T-helper 22 cell (primary cell): ENCODE data around the gene EIF2B2.
"Not testable (repeated sequence)": the region's sequence is repeated elsewhere in the genome, so short reads cannot be mapped to it uniquely, and the experiment has no call there.

Source experiments
- DNase-seq: peaks from one replicate; pipeline ENCODE4 v3.0.0-alpha.2; 2020; ENCODE audit warnings: low read depth

EIF2B2 gene

DNA sequence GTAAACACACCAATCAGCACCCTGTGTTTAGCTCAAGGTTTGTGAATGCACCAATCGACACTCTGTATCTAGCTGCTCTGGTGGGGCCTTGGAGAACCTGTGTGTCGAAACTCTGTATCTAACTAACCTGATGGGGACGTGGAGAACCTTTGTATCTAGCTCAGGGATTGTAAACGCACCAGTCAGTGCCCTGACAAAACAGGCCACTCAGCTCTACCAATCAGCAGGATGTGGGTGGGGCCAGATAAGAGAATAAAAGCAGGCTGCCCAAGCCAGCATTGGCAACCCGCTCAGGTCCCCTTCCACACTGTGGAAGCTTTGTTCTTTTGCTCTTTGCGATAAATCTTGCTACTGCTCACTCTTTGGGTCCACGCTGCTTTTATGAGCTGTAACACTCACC is 6.9 kb upstream of the EIF2B2 start:
- DNase-seq = not testable (repeated sequence)

DNA sequence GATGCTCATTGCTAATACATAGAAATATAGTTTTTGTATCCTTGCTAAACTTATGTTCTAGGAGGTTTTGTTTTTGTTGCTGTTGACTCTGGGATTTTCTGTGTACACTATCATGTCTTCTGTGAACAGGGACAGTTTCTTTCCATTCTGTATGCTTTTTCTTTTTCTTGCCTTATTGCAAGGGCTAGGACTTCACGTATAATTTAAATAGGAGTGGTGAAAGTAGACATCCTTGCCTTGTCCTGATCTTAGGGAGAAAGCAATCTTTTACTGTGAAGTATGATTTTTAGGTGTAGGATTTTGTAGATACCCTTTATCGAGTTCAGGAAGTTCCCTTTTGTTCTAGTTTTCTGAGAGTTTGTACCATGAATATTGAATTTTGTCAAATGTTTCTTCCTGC is 1.5 kb upstream of the EIF2B2 start:
- no peak for DNase-seq

DNA sequence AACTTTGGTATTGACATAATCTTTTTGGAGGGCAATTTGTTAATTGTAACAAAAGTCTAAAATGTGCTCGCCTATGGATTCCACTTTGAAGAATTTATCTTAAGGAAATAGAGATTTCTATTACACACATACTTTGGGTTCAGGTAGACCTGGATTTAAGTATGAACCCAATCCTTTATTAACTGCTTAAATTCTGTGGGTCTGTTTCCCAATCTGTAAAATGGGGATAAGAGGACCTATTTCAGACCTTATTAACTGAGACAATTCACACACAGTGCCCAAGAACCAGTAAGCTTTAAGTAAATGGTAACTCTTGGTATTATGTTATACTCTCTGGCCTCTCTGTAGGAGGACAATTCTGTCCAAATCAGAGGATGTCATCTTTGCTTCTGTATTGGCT is 822 bp upstream of the EIF2B2 start:
- no peak for DNase-seq

DNA sequence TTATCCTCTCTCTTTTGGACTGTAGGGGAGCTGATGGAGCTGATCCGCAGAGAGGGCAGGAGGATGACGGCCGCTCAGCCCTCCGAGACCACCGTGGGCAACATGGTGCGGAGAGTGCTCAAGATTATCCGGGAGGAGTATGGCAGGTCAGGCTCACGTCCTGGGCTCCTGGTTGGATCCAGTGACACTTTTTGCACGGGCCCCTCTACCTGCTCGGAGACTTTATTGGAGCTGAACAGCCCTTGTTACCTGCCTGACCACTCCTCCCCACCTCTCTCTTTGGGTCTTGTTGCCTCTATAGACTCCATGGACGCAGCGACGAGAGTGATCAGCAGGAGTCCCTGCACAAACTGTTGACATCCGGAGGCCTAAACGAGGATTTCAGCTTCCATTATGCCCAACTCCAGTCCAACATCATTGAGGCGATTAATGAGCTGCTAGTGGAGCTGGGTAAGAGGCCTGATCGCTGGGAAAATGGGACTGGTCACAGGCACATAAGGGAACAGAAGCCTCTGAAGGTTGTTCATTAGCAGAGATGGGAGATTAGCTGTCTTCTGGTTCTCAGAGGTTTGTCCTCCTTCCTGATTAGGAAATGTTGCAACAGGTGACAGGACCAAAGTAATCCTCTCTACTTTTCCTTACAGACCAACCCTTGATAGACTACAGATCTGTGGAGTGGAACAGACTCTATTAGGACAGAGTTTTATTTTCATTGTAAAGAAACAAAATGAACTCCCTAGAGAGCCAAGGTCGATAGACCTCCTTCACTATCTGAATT is 718 bp downstream of the EIF2B2 start:
- no peak for DNase-seq

DNA sequence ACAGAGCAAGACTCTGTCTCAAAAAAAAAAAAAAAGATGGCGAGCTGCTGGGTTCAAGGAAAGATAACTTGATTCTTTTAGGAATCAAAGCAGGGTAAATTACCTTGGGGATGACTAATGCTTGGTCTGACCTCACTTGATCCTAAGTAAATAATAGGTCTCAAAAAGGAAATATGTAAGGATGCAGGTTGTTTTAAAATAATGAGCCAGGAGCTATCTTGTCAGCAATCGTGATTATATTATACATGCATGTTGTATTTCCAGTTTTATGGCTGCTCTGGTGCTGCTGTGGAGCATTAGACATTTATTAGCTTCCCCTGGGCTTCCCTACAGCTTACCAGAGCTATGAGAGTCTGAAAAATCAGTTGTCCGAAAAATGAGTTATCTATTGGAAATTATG is 2.6 kb downstream of the EIF2B2 start:
- no peak for DNase-seq

DNA sequence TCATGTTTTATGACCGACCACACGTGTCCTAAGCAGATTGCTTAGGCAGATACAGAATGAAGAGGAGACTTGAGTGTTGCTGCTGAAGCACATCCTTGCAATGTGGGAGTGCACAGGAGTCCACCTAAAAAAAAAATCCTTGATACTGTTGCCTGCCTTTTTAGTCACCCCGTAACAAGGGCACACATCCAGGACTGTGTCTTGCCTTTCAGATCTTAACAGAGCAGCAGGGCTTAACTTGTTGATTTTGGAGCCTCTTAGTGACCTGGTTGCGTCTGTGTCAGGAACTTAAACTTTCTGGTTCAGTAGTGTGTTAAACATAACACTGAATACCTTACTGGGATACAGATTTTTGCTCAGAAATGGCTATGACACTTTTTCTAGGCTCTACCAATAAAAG is 6.5 kb downstream of the EIF2B2 start:
- DNase-seq = no peak

DNA sequence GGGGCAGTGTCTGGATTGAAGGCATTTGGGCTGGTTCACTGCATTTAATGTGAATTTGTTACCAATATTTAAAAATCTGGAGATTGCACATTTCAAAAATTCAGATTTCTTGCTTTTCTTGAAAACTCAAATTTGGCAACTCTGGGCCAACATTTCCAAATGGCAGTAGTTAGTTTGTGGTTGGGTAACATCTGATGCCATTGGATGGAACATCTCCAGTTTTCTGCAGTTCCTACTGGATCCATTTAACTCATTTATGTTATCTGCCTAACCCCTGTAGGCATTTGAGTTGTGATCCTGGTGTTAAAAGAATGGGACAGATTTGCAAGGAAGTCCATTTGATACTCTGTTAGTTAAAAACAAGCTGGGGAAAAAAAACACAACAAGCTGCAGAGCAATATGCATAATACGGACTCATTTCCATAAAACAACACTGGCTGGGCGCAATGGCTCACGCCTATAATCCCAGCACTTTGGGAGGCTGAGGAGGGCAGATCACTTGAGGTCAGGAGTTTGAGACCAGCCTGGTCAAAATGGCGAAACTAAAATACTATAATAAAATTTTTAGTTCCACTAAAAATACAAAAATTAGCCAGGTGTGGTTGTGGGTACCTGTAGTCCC is 7.9 kb downstream of the EIF2B2 start:
- no peak for DNase-seq

DNA sequence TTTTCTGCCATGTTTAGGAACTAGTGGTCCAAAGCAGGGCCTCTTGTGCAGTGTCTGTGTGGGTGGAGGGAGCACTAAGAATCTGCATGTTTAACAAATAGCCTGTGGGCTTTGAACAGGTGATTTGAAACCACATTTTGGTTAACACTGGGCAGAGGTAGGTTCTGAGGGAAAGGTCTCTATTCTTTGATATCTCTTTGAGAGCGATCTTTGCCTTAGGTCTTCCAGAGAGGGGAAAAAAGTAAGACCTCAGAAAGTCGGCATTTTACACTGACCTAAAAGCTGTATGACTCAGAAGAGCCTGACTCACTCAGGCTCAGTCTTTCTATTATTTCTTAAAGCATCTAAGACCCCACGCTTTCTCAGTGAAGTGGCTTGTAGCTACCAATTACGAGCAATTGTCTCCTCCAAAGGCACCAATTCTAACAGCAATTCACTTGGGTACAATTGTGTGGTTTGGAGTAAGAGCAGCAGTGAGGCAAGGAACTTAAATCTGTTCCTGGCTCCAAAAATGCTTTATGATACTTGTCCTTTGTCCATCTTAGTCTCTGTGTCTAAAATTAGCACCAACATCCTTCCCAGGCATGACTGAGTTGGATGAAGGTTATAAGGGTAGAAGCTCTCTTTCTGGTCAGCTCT is 8.8 kb downstream of the EIF2B2 start:
- DNase-seq = no peak

DNA sequence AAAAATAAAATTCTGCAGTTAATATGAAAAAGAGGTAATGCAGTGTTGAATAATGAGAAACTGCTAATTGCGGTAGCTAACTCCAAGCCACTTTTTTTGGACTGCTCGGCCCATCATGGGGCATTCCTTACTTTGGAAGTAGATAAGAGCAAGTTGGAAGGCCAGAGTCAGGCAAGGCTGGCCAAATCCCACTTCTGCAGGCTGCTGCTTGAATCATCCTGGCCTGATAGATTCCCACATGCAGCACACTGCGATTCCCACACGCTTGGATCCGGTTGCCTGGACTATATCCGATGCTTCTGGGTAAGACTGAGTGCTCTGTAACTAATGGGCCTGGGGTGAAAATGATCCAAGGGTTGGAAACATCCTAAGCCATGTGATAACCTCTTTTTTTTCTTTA is 10.6 kb downstream of the EIF2B2 start:
- DNase-seq = no peak

DNA sequence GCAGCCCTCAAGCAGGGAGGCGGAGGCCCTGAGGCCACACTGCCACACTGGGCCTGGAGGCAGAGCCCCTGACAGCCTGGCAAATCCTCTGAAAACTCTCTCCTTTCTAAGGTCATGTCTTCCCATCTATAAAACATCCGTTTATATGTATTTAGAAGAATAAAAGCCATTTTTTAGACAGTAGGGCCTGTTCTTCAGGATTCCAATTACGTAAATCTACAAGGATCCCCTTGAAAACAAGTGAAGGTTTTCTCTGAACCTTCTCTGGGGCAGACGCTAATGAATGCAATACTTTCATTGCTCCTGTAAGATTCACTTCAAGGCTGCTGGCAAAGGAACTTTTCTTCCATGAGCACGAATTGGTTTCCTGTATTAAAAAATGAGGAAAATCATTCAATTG is 12.8 kb downstream of the EIF2B2 start:
- DNase-seq = no peak

DNA sequence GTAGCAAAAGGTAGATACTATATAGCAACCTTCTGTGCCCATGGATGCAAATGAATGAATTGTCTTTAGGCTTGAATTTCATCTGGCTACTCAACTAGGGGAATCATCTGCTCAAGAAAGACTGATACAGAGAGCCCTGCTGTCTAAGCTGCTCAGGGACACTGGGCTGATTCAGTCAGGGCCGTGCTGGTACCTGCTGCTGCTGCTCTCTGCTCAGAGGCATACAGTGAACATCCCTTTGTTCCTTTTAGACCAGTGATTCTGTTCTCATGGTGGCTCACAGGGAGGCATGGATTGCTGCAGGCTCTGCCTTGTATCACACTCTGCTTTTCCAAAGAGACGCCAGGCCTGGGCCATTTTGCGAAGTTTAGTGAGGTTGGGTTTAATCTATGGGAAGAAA is 14.1 kb downstream of the EIF2B2 start:
- DNase-seq = no peak

DNA sequence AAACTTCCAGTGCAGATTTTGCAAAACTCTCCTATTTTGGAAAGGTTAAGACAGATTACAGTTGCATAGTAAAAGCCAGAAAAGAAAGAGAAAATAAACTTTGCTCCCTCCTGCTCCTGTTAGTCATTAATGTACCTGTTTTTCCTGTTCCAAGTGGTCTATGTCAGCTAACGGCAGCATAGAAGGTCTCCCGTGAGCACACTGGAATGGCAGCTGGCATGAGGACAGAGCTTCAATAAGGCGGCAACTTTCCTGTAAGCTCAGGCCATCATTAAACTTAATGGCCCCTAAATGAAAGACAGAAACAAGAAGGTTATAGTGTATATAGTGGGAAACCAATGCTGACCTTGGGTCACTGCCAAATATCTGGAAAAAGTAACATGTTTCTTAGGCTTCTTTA is 16.0 kb downstream of the EIF2B2 start:
- no peak for DNase-seq

DNA sequence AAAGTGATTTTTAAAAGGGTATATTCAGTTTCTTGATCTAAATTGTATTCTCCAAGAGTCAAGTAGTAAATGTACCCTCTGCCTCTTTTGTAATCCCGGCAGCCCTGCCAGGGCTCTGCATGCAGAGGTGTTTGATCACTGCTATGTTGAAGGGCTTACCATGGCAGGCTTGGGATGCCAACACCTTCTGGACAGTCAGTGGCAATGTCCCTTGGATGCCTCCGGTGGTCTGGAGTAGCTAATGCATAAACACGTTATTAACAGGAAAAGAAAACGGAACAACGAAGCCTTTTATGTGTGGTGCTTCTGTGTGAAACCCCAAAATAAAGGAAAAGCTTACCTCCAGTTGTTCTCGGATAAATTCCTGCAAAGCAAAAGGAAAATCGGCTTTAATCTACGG is 19.9 kb downstream of the EIF2B2 start:
- no peak for DNase-seq

DNA sequence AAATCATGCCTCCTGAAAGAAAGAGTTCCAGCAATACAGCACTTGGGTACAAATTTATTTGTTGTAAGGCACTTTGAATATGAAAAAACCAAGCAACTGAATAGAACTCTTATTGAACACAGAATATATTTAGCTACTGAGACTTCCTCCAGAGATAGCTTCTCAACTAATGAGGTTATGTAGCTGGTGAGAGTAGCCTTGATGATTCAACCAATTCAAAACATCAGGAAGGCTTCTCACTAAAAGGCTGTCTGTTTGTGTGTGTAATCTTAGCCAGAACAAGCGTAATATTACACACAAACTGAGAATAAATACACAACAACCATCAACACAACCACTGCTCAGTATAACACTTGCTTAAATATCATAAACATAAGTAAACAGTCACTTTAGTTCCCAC is 20.4 kb downstream of the EIF2B2 start:
- DNase-seq = no peak

DNA sequence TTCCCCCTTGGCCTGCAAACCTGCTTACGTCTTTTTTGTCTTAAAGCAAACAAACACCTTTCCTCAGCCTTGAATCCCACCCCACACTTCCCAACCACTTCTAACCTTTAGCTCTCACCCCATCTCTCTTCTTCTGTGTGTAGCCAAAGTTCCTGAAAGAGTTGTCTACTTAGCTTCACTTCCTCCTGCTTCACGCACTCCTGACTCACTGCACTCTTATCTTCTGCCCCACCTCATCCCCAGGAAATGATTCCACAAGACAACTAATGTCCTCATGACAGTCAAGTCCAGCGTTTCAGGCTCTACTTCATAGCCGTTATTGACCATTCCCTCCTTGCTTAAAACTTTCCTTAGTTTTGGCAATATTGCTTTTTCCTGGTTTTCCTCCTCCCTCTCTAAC is 22.4 kb downstream of the EIF2B2 start:
- DNase-seq = no peak

DNA sequence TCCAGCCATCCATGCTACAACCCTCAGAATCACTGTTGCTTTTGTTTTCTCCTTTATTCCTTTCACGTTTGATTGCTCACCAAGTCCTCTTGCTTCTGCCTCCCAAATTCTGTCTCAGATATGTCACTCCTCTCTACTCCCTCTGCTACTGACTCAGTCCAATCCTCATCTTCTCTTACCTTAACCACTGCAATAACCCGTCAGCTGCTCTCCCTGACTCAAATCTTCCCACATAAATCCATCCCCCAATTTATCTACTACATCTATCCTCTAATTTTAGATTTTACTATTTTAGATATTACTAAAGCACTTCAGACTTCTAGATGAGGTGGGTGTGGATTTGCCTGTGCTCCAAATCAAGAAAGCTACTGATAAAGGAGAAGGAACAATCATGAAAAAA is 23.2 kb downstream of the EIF2B2 start:
- no peak for DNase-seq

DNA sequence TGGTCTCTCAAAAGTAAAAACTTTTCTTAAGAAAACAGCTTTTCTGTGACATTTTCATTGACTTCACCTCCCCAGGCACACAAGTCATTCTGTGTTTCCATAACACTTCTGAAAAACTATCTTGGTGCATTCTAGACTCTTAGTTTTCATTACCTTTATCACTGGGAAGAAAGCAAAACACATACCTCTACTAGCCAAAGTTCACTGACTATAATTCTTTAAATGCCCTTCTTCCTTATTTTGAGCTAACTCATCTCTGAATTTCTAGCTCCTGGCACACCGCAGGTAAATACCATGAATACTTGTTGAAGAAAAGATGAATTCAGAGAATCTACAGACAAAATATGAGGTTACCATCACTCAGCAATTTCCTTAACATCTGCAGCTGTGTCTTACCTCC is 27.4 kb downstream of the EIF2B2 start:
- no peak for DNase-seq

DNA sequence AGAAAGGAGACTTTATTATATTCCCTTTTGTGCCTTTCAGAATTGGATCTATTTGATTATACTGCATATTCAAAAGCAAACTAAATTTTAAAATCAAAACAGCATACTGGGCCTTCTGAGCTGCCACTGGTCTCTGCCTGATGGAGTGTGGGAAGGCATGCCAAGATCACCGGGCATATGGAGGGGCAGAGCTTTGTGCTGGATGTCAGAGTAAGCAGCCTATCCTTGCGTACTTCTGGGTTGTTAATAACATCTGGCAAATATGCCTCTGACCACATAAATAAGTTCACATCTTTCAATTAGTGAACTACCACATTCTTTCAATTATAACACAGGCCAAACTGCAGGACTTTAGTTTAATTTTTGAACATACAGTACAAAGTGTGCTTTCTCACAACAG is 30.2 kb downstream of the EIF2B2 start:
- DNase-seq = no peak

DNA sequence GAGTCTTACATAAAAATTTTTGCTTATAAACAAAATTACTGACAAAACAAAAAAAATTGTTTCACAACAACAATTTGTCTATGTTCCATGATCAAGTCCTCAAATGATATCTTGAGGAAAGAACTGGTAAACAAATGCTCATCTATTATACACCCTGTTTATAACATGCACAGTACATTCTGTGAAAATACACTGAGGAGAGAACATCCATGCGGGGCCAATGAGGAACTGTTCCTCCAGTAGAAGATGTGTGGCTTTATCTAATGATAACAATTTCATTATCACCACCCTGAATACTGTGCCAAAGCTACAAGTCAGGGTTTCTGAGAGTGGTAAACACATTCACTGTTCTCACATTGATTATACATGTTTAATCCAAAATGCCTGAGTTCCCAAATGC is 37.8 kb downstream of the EIF2B2 start:
- no peak for DNase-seq

DNA sequence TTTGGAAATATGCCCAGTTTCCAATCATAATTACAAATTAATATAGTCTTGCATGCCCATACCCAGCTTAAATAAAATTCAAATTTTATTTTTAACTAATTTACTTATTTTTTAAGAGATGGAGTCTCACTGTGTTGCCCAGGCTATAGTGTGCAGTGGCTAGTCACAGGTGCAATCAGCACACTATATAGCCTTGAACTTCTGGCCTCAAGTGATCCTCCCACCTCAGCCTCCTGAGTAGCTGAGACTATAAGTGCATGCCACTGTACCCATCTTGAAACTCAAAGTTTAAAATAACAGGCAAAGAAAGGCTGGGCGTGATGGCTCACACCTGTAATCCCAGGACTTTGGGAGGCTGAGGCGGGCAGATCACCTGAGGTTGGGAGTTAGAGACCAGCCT is 38.2 kb downstream of the EIF2B2 start:
- no peak for DNase-seq

DNA sequence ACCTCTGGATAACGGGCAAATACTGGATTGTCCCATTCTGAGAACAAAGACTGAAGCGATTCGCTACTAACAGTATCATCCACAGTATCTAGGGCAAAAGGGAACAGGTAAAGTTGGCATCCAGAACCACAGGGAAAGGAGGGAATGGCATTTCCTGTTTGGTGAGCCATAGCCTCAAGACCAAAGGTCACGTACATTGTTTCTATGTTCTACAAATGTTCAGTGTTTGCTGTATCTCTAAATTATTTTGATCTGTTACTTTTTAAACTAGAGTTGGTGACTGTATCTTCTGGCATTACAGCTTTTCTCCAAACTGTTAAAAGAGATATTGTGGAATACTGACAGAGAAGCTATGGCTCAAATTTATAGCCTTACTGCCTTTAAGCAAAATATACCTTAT is 38.9 kb downstream of the EIF2B2 start:
- no peak for DNase-seq

DNA sequence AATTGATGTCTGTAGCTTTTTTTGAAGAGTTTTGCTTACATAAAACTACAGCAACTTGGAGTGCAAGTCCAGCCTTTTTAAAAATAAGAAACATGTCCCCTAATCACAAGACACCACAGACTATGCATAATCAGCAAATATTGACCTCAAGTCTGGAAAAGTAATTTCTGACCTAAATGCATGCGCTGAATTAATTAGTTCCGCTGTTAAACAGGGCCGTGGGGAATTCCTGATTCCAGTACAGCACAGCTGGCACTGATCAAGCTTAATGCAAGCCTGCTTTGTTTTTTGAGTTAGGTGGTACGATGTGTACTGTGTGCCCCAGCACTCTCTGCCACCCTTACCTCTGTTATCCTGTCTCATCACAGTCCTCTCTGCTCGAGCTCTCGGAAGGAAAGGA is 39.3 kb downstream of the EIF2B2 start:
- no peak for DNase-seq

DNA sequence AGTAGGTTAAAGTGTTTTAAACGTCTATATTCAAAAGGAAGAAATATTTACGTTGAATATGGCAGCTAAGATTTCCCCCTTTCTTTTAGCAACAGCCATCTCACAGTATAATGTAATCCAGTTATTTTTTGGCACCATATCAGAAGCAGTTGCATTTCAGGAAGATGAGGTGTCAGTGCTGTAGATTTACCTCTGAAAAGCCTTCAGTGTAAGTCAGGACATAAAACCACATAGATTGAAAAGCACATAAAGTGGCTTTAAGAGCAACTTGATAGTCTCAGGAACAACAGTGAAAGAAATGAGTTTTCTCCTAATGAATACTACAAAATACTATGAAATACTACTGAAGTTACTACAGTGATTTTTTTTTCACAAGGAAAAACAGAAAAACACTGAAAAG is 41.6 kb downstream of the EIF2B2 start:
- DNase-seq = no peak

DNA sequence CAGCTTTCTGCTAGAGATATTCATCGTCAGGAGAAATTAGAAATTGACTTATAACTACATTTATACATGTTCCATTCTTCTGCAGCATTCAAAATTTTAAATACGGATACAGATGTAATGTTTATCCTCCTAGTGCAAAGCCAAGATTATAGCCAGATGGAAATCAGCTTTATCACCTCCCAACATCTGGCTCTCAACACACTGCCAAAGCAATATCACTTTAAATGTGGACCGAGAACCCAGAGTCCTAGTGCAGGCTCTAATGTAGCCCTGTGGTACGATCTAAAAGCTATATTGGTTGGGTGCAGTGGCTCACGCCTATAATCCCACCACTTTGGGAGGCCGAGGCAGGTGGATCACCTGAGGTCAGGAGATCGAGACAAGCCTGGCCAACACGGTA is 42.0 kb downstream of the EIF2B2 start:
- DNase-seq = no peak
